T-helper 22 cell (primary cell): ENCODE measurements around the gene KCNJ18.
"Not testable (repeated sequence)": the region's sequence is repeated elsewhere in the genome, so short reads cannot be mapped to it uniquely, and the experiment has no call there.

Experiments
- DNase-seq: peaks from one replicate; pipeline ENCODE4 v3.0.0-alpha.2; 2020; ENCODE audit warnings: low read depth

The KCNJ18 gene

DNA sequence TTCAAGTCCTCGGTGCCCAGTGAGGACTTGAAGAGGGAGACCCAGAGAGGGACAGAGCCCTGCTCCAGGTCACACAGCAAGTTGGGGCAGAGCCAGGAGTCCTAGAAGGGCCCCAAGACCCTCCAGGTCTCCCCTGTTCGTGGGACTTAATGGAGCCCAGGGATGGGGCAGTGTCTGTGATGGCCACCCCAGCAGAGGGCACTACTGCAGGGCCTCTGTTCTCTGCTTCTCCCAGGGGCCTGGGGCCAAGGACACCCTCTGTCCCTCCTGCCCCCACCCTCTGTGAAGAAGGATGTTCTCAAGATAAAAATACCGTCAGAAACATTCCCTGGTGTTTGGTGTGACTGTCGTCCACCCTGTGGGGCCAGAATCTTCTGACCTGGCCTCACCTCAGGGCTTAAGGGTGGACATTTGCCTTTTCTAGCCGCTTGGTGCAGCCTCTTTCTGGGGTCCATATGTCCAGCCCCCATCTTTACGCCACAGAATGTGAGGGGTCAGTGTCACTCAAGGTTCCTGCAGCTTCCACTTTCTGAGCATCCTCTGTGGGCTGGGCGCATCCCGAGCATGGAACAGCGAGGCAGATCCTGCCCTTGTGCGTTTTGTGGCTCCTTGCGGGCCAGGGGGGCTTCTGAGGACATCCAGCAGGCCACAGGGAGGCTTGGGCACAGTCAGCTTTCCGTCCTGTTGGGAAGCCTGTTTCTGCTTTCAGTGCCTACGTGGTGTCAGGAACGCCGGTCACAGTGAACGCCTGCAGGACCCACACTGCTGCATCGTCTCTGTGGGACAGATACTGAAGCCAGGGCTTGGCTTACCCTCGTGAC, at the start of gene KCNJ18:
Gene KCNJ18, plus strand, starts transcription at position 641 of the 821 bp plus-strand sequence. CDS start 10,264 bp downstream, outside the sequence.
- DNase-seq, result not testable (repeated sequence)

DNA sequence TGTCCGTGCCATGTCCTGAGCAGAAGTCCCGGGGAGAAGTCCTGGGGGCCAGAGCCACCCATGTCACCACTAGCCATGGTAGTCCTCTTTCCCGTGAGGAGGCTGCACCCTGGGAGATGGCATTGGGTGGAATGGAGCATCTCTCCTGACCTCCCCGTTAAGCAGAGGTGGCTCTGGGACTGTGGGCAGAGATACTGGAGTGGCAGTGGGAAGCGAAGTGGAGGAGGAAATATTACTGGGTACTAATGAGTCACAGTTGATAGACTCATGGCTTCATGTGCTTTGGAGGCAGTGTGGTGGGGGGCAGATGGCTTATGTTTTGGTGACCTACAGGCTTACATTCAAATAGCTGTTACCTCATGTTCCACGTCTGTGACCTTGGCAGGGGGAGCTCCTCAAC, 44.2 kb upstream of the KCNJ18 start:
- DNase-seq, result not testable (repeated sequence)

DNA sequence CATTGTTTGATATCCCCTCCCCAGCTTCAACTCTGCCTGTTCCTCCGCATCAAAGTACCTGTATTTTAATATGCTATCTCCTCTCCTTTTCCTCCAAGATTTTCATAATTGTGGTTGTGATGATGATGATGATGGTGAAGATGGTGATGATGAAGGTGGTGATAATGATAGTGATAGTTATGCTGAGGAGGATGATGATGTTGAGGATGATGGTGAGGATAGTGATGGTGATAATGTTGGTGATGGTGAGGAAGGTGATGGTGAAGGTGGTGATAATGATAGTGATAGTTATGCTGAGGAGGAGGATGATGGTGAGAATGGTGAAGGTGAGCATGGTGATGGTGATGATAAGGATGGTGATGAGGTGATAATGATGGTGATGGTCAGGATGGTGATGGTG, 42.3 kb upstream of the KCNJ18 start:
- DNase-seq, result not testable (repeated sequence)

DNA sequence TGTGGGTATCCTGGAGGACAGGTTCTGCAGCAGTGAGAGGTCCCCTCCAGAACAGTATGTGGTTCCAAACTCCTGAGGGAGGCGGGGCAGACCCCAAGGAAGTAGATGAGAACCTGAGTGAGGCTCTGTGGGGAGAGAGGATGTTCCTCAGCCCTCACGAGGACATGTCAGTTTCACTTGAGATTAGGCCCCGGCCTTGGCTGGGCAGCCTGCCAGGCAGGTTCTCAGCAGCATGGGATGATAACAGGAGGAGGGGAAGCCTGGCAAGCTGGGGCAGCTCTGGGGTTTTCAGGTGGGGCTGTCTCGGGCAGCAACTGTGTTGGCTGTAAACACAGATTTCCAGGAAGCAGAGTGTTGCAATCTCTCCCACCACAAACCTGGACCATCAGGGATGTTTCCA, 40.3 kb upstream of the KCNJ18 start:
- not testable (repeated sequence) for DNase-seq

DNA sequence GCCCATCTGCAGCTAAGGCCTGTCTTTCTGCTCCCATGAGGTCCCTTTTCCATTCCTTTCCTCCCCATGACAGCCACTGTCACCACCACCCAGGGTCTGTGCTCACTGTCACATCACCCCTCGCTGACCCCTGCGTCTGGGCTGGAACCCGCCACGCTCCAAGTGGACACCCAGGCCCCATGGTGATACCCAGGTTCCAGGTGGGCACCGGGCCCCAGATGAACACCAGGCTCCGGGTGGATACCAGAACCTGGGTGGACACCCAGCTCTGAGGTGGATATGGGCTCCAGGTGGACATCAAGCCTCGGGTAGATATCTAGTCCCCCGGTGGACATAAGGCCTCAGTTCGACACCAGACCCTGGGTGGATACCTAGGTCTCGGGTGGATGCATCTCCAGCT, 39.1 kb upstream of the KCNJ18 start:
- DNase-seq, result not testable (repeated sequence)

DNA sequence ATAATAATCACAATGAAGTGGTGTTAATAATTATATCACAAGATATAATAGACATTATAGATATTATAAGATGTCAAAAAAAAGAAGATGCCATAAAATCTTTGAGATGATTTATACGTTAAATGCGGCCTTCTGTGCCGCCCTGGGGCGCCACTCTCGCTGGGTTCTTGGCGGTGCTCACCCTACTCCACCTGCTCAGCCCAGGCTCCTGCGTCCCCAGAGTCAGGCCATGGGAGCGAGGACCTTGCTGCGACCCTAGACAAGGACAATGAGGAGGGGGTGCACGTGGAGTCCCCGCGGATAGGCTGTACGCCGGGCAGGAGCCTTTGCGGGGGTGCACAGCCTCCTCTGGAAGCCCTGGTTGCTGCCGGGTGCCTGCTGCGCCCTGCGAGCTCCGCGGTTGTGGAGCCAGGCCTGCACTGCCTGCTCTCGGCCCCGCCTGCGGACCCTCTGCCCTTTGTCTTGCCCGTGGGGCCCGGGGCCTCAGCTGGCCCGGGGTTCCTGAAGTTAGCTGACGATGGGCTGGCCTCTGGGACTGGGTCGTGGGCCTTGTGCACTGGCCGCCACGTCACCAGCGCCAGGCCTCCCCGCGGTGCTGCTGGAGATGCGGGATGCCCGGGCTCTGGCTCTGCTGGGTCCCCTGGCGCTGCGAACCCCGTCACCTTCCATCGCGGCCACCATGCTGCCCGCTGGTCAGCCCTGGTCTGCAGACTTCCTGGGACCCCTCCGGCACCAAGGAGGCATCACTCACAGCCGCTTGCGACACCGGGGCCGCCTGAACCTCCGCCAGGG, 35.6 kb upstream of the KCNJ18 start:
- DNase-seq, result not testable (repeated sequence)

DNA sequence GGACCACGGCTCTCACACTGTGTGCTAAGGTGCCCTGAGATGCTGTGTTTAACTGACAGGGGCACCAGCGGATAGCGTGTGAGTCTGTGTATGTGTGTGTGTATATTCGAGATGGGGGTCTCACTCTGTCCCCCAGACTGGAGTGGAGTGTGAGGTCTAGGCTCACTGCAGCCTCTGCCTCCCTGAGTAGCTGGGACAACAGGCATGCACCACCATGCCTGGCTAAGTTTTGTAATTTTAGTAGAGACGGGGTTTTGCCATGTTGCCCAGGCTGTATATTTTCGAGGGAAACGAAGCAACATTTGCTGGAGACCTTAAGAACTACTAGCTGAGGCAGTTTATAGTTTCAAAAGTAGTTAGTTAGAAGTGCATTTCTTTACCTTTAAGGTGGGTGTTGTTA, 32.7 kb upstream of the KCNJ18 start:
- not testable (repeated sequence) for DNase-seq

DNA sequence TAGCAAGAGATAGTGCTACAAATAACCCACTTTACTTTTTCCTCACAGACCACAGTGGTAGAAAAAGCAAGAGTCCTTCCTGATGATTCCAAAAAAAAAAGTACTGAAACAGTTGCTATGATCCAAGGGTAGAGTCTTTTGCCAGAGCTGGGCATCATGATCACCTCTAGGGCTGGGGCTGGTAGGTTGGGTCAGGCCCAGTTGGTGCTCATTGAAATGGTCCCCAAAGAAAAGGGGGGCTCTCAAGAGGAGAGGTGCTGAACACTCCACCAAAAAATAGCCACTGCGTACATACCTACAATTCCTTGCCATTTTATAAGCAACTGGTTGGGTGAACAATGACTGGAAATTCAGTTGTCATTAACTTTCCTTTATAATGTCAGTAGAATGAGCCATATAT, 30.9 kb upstream of the KCNJ18 start:
- not testable (repeated sequence) for DNase-seq

DNA sequence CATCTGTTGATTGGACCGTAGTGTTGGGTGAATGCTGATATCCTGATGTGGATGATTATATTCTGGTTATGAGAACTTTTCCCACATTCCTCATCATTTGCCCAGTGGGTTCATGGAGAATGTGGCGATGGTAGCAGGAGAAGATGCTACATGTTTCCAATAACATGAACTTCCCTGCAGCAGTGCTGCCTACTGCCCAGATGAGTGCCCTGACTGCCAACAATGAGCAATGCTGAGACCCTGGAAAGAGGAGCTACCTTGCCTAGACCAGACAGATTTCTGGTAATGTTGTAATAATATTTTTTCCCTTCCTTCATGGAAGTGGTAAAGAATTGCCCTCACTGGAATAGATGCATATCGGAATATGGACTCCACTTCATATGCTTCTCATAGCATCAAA, 29.2 kb upstream of the KCNJ18 start:
- not testable (repeated sequence) for DNase-seq

DNA sequence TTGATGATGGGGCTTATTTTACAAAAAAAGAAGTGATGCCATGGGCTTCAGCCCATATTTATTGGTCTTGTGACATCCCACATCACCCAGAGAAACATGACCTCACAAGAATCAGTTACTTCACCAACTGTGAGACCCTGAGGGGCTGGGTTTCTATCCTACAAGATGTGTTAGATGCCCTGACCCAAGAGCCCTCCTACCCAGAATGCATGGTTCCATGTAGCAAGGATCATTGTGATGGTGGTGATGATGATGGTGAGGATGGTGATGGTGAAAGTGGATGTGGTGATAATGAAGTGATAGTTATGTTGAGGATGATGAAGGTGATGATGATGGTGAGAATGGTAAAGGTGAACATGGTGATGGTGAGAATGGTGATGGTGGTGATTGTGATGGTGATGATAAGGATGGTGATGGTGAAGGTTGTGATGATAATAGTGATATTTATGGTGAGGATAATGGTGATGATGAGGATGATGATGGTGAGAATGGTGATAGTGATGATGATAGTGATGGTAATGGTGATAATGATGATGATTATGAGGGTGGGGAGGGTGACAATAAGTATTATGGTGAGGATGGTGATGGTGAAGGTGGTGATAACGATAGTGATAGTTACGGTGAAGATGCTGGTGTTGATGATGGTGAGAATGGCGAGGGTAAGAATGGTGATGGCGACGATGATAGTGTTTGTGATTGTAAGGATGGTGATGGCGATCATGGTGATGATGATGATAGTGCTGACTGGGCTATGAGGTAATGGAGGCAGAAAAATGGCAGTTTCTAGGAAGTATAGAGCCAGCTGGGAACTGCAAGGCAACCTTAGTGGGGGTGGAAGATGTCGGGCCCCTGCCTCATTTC, 28.5 kb upstream of the KCNJ18 start:
- DNase-seq, result not testable (repeated sequence)

DNA sequence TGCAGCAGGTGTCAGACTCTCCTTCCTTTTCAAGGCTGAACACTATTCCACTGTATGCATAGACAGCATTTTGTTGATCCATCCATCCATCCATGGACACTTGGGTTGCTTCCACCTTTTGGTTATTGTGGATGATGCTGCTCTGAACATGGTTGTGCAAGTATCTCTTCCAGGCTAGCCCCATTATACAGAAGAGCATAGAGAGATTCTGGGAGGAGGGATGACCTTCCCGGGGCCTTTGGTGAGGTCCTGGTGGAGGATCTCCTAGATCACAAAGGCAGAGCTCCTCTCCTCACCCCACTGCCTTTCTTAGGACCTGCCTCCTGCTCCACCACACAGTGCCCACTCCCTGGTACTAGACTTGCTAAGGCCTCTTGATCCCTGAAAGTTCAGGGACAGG, 27.2 kb upstream of the KCNJ18 start:
- DNase-seq, result not testable (repeated sequence)

DNA sequence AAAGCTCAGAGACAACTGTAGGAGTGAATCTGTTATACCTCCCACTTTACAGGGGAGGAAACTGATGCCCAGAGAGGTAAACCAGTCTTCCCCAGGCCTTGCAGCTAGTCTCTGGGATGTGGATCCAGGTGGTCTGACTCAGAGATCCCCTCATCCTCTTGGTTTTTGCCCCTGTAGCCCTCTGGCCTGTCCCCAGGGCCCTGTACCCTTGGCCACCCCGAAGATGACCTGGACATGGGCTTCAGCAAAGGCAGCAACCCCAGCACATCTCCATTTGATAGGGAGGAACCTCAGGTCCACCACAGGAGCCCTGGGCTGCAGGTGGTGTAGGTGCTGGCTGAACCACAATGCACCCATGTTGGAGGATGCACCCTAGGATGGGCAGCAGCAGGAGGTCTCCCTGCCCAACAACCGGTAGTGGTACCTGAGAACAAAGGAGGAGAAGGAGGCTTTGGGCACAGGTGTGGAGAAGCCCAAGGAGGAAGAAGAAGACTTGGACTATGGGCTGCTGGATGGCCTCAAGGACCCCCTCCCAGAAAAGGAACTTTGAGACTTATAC, 26.3 kb upstream of the KCNJ18 start:
- DNase-seq, result not testable (repeated sequence)

DNA sequence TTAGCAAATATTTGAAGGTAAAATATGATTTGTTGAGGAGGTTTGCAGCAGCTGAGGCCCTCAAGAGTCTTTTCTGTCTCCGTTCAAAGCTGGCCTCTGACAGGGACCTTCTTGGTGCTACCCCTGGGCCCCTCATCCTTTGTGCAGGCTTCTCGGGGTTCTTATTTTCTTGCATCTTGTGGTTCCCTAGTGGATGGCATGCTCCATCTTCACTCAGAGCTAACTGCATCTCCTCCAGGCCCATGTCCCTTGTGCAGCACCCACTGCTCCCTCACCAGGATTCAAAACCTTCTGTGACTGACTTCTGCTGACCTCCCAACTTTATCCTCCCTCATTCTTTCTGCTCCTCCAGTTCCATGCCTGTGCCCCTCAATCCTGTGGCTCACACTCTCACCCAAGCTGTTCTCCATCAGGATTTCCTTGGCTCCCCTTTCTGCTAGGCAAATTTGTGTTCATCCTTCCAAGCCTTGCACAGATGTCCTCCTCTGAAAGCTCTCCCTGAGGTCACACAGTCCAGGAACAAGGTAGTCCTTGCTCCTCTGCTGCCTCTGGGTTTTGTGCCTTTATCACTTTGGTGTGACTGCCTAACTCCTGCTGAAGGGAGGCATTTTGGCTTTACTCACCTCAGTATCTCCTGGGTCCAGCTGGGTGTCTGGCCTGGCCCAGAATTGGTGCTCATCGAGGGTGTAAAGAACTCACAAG, 25.5 kb upstream of the KCNJ18 start:
- DNase-seq, result not testable (repeated sequence)

DNA sequence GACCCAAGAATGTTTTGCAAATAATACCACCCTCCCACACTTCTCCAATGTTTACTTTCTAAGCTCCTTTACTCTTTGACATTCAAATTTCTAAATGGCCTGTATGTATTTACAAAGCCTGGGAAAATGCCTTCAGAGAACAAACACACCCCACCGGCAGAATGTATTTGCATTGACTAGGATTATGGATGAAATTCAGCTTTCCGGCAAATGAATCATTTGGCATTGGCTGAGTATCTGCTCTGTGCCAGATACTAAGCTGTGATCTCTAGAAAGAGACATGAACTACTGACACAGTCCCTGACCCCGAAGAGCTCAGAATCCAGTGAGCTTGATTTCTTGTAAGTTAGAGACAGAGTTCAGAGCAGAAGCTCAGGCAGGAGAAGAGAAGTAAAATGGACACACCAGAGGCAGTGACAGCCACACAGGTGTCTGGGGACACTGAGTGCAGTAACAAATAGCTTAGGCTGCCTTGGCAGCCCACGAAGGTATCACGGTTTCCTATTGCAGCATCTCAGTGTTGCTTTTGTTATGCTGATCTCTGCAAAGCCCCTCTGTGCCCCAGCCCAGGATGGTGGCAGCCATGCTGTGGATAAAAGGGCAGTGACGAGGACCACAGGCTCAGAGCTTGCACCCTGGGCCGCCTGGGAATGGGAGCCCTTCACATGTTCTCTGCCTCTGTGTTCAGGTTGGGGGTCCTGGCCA, 24.8 kb upstream of the KCNJ18 start:
- DNase-seq, result not testable (repeated sequence)

DNA sequence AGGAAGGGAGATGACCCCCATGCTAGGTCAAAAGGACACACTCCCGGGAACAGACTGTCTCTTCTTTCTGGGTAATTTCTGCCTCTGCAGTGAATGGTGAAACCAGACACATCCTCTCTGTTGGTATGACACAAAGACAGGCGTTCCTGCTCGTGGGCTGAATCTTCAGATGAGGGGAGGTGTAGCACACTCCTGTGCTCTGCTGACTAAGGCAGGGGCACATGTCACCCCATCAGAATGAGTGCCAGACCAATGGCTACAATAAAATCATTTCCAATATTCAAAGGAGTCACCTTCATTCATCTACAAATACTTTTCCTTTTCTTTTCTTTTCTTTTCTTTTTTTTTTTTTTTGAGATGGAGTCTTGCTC, 24.2 kb upstream of the KCNJ18 start:
- DNase-seq, result not testable (repeated sequence)

DNA sequence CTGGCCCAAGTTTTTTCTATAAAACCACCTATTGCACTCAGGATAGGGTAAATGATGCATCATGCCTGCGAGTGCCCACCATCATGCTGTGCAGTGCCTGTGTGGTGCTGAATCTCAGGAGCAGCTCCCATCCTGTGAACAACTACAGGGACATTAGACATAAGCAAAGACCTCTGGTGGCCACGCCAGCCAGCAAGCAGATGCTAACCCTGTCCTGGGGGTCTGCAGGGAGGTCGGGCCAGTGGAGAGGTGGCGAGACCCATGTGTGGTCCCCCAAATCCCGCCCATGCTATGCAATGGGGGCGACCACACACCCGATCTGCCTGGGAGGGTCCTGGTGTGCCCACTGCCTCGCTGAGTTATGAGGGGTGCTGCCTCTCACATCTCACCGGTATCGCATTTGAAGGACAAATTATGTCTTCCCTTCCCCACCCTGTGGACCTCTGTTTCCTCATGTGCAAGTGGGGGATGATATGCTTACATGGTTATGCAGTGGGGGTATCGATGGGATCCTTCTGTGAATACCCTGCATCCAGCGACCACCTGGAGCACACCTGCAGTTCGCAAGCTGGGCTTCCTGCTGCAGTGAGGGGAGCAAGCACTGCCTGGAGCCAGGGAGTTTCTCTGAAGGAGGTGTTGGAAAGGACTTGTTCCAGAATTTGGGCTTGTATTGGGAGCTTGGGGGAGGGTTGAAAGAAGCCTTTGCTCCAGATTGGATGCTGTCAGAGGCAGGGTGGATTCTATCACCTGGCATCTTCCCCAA, 23.4 kb upstream of the KCNJ18 start:
- not testable (repeated sequence) for DNase-seq

DNA sequence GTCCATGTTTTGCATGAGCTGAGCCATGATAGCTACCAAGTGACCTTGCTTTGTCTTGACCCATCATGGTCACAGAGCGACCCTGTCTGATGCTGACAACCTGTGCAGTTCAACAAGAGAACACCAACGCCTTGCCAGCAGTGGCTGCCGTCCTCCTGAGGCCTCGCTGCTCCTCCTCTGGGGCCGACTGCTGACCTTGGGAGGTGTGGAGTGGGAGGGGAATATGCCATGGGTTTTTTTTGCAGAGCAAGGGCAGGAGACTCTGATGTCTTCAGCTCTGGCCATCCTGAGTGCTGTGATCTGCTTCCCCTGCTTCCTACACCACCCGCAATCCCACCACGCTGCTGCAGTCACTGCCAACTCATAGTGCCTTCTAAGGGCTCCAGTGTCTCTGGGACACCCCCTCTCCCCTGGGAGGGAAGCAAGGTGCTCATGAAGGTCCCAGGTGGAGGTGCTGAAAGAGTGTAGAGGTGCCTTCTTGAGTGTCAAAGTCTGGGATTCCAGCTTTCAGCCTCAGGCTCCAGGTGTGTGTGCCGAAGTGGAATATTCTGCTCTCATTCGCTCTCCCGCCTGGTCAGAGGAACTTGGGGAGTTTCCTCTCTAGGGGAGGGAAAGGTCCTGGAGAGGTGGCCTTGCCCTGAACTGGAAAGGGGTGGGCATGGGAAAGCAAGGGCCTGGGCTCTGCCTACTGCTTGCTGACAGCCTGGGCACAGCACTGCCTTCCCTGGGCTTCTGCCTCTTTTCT, 22.5 kb upstream of the KCNJ18 start:
- not testable (repeated sequence) for DNase-seq

DNA sequence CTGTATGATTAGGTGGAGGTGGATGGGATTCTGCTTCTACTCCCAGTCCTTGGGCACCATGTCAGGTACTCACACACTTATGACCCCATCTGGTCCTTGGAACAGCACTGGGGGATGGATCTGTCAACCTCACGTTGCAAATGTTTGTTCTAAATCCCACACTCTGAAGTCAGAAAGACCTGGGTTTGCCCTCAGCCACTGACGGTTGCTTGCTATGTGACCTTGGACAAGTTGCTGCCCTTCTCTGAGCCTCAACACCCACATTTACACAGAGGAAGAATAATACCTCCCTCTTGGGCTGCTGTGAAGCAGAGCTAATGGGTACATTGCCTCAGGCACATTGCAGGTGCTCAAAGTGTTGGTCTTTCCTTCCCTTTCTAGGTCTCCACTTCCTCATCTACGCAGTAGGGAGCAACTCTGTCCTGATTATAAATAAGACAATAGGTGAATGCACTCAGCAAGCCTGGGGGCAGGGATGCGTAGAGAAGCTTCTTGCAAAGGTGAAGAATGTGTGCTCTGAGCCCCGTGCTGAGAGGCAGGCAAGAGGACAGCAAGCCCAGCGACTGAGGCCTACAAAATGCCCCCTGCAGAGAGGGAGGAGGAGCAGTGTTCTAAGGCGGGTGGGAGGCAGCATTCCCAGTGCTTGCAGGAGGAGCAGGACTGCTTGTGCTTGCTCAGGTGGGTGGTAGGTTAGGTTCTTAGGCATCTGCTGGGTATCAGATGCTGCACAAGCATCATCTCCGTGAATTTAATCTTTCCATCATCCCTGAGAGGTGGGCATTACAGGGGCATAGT, 21.8 kb upstream of the KCNJ18 start:
- not testable (repeated sequence) for DNase-seq
